GM19035 (cell line): ENCODE data around the gene PIAS2.
"Not testable (repeated sequence)": the region's sequence is repeated elsewhere in the genome, so short reads cannot be mapped to it uniquely, and the experiment has no call there.

Experiments
- ATAC-seq: cut with Tn5 transposase; IDR thresholded peaks from one replicate; pipeline ENCODE4 v1.9.1; 2021; ENCODE audit not compliant: unreplicated experiment

PIAS2 gene

DNA sequence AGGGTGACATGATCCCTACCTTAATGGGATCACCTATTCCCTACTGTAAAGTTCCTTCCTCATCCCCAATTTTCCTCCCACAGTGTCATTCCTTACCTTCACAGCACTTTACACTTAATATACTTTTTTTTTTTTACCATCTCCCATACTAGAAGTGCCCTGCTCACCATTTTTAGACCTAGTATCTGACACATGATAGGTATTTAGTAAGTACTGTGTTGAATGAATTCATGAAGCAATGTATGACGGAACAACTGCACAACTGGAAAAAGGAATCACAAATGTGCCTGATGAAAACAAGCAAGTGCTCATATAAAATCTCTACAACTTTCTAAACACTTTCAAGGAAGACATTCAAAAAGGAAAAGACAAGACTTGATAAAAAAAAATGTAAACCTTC lies 83.4 kb downstream of the PIAS2 start:
- no peak for ATAC-seq

DNA sequence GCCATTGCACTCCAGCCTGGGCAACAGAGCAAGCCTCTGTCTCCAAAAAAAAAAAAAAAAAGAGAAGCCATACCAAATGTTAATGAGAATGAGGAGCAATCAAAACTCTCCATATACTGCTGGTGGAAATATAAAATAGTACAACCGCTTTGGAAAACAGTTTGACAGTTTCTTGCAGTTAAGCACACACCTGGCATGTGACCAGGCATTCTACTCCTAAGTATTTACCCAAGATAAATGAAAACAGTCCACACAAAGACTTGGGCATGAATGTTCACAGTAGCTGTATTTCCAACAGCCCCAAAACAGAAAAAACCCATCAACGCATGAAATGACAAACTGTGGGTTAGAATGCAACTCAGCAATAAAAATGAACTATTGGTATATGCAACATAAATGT lies 84.5 kb downstream of the PIAS2 start:
- no peak for ATAC-seq

DNA sequence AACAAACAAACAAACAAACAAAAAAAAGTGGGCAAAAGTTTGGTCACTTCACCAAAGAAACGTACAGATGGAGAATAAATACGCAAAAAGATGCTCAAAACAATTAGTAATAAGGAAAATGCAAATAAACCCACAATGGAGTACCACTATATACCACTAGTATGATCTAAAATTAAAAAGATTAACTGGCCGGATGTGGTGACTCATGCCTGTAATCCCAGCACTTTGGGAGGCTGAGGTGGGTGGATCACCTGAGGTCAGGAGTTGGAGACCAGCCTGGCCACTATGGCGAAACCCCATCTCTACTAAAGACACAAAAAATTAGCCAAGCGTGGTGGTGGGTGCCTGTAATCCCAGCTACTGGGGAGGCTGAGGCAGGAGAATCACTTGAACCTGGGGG lies 84.9 kb downstream of the PIAS2 start:
- not testable (repeated sequence) for ATAC-seq

DNA sequence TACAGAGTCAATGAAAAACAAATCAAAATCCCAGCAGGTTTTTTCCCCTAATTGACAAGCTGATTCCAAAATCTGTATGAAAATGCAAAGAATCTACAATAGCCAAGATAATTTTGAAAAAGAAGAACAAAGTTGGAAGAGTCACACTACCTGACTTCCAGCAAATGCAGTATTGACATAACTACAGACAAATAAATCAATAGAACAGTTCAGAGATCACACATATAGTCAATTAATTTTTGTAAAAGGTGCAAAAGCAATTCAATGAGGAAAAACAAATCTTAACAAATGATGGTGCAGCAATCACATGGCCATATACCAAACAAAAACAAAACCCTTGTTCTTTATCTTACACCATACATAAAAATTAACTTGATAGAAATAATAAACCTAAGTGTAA lies 85.9 kb downstream of the PIAS2 start:
- ATAC-seq, result no peak

DNA sequence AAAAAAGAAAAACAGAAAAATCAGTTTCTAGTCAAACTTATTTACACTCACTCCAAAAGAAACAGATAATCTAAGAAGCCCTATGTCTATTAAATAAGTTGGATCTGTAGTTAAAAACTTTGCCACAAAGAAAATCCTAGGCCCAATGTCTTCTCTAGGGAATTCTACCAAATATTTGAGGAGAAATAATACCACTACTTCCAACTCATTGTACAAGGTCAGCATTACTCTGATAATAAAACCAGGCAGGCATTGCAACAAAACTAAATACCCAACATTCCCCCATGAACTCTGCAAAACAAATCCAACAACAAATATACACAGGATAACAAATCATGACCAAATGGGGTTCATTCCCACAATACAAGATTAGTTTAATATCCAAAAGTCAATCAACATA lies 86.7 kb downstream of the PIAS2 start:
- no peak for ATAC-seq

DNA sequence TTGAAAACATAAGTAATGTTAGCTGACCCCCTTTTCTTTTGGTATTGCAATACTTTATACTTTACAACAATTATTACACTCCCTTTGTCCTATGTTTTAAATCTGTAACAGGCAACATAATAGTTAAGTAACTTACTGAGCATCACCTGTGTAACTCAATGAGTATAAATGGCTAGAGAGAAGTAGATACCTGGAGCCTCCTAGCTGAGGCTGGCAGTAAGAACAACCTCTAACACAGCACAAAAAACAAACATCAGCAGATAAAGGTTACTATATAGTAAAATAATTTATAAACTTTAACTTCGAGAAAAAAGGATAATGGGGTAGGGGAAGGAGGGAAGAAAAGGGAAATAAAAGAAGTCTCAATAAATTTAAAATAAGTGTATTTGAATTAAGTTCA lies 87.4 kb downstream of the PIAS2 start:
- ATAC-seq, result no peak

DNA sequence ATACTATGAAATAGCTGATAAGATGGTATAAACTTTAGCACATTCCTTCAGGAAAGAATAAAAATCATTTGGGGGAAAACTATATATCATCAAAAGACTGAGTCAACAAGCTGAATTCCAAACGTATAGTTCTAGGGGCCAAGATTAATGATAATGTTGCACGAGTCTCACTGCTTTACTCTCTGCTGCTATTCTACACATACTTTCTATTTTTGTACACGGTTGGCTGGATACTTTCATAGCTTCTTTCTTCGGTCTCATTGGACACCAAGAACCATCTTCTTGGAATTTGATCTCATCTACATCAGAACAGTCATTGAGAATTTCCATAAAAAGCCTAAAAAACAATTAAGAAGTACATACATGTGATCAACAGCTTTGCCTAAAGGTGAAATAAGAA lies 87.8 kb downstream of the PIAS2 start:
- ATAC-seq, result no peak

DNA sequence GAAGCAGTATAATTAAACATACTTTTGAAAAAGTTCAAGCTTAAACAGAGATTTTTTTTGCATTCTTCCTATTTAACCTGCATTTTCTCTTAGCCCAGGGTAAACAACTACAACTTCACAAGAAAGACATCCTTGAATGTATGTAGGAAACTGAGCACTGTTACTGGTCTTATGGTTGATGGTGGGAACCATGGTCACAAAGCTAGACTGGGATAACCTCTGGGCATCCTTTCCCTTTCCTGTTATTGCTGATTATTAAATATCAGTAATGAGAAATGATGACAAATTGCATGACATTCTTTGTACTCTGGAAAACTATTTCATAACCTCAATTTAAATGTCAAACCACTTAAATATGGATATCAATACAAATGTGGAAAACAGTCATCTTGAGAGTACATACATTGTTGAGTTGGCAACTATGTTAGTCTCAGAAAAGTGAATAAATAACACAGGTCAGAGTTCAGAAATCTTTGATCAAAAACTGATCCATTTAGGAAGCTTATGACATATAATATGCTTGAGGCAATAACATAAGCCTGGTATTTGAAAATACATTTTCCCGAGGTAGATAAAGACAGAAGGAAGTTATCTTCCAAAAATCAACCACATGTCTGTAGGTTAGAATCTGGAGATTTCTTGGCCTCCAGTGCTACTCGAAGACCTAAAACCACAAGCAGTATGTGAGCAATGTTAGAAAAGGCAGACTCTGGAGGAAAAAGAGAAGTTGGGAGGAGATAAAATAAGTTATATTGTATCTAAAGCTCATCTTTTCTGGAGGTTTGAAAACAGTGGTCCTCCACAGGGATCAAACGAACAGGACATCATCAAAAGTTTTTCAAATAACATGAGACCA lies 95.2 kb downstream of the PIAS2 start:
- ATAC-seq, result no peak

DNA sequence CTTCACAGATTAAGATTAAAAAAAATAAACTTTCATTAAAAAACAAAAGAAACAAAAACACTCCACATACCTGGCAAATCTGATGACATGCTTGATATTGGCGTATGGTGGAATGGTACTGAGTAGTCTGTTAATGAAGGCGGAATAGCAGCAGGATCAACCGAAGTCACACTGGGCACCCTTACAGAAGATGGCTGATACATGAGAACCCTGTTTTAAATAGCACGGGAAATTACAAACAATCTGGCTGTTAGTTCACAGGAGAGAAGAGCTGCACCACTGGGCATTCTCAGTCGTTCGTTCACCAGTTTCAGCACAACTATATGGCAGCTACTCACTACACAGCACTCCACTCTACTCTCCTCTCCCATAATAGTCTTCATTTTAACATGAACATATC lies 96.4 kb downstream of the PIAS2 start:
- ATAC-seq, result no peak

DNA sequence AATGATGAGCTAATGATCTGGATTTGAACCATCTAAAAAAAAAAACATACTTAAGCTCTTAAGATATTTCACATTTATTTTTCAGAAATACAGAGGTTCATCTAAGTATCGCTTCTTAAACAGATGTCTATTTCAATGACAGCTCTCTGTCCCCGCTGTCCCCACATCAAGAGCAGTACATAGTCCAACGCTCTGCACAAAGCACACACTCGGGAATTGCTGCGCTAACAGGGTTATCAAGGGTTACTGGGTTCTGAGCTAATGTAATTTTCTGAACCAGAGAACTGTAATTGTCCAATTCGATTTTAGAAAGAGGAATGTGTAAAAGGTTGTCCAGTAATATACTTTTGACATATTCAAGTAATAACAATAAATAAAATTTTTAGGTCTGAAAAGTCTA lies 101.6 kb downstream of the PIAS2 start:
- ATAC-seq, result no peak

DNA sequence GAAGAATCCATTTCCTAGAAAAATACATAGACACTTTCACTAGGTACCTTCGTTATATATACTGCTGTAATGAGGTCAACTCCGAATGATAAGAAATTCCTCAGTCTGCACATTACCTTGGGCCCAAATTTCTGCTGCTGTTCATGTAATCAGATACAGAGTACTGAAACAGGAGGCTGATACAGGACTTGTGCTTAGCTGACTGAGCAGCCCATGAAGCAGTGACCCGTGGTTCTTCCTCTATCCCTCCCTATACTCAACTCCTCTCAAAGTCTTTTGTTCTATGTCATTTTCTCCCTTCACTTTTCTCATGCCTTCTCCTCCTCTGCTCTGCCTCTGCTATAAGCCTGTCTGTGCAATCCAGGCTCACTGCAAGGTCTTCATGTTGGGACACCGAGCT lies 102.9 kb downstream of the PIAS2 start:
- no peak for ATAC-seq

DNA sequence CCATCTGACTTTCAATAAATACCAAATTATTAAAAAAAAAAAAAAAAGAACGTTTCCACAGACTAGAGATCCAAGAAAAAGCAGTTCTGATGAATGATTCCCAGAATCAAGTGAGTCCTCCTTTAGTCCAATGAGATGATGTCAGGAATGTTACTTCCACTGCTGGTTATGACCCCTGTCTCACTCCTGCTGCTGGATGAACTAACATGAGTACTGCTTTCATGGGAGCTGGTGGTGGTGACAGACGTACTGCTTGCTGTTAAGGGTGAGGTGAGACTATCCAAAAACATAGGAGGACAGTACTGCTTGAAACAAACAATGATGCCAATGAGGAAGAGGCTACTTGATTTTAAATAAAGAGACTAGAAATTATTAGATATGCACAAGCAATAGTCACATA lies 105.0 kb downstream of the PIAS2 start:
- no peak for ATAC-seq

DNA sequence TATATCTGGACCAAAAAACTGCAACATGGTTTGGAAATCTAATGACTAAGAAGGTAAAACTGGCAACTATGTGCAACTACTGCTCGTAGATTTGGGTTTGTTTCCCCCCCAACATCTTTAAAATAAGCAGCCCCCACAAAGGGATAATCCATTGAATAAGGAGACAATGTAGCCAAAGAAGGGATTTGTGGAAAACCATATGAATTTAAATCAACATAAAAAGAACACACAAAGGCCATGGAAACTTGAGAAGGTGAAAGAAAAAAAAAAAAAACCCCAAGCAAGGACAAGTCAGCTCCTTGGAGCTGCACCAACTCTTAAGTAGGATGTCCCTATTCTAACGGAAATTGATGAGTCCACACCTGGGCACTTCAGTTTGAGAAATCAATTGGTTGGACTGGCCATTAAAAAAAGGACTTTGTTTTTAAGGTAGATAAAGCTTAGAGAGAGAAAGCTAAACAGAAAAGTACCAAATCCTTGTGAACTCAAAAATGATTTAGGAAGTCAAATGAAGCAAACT lies 106.8 kb downstream of the PIAS2 start:
- ATAC-seq, result no peak

DNA sequence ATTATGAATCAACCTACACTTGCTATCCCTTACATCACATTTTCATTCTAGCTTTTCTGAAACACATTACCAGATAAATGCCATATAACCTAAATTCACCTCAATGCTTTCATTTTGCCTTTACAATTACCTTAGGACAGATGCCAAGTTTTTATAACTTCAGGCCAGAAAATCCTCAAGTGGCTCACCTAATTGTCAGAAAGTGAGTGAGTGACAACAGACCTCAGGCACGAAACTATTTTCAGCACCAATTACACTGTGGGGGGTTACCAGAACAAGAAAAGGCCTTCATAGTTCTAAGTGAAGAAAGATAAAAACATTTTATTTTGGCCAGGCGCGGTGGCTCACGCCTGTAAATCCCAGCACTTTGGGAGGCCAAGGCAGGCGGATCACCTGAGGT lies 108.2 kb downstream of the PIAS2 start:
- no peak for ATAC-seq

DNA sequence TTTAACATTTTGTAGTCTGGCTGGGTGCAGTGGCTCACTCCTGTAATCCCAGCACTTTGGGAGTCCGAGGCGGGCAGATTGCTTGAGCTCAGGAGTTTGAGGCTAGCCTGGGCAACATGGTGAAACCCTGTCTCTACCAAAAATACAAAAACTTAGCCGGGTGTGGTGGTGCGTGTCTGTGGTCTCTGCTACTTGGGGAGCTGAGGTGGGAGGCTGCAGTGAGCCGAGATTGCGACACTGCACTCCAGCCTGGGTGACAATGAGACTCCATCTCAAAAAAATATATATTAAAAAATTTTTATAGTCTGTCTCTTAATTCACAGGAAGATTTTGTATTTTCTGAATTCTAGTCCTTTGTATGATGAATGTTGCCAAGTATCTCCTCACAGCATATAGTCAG lies 121.4 kb downstream of the PIAS2 start:
- ATAC-seq, result not testable (repeated sequence)

DNA sequence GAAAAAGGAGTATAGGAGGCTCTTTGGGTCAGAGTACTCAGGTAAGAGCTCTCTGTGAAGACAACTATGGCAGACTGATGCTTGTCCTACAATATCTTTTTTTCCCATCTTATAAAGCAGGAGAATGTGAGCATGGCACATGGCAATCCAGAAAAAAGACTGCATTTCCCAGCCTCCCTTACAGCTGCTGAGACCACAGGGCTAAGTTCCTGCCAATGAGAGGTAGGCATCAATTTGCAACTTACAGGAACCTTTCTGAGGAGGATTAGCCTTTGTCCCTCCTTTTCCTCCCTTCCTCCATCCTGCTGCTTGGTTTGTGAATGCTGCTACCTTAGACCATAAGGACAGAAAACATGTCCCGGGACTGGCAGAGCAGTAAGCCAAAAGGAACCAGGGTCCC lies 122.7 kb downstream of the PIAS2 start:
- no peak for ATAC-seq

DNA sequence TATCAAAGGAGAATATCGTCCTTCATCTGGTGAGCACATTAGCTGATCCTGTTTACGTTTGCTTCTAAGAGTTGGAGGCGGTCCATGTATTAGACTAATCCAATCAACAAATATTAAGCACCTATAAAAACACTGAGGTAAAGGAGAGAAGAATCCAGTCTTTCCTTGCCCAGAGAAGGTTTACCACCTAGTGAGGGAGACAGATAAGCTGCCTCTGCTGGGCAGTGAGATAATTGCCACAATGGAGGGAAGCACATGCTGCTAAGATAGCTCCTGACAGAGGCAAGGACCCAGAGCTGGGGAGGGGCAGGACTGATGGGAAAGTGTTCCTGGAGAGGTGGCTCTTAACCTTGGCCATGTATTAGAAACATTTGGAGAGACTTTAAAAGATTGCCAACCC lies 123.7 kb downstream of the PIAS2 start:
- no peak for ATAC-seq

DNA sequence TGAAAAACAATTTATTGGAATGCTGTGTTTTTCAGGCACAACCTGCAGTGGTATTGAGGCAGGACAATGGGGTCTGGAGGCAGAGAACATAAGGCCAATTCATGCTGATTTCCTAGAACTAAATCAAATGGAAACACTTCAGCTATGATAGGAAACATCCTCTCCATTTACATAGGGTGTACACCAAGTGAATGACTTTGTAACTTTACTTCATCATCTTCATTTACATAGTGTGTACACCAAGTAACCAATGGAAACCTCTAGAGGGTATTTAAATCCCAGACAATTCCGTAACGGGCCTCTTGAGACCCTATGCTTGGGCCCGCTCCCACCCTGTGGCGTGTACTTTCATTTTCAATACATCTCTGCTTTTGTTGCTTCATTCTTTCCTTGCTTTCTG lies 128.2 kb downstream of the PIAS2 start:
- no peak for ATAC-seq

DNA sequence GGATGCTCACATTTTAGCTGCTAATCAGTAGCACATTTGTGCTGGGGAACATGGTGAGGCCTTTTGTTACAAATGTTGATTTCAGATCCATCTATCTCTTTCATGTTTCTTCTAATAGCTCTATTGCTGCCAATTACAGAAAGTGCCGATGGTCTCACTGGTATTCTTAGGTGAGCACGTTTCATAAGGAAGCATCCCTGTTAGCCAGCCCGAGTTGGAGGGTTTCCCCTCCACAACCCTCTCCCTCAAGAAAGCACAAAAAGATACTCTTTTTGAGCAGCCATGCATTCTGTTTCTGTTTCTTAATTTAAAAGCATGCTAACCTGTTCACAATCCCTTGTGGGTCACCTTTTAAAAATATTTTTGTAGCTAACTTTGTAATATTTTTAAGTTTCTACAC lies 129.6 kb downstream of the PIAS2 start:
- no peak for ATAC-seq

DNA sequence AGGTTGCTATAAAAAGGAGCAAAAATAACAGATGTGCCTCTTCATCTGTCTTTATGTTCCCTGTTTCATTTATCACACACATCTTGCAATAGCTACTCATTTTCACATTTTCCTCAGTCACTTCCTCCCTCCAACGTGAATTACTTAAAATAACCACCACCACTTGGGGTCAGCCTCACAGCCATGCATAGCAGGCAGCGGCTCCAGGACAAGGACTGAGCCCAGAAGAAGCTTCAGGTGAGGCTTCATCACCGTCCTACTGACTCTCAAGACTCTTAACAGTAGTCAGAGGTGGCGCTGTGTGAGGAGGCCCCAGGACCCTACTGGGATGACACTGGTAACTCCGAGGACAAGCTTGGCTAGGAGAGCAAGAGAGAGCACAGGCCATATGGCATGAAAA lies 144.9 kb downstream of the PIAS2 start:
- no peak for ATAC-seq

DNA sequence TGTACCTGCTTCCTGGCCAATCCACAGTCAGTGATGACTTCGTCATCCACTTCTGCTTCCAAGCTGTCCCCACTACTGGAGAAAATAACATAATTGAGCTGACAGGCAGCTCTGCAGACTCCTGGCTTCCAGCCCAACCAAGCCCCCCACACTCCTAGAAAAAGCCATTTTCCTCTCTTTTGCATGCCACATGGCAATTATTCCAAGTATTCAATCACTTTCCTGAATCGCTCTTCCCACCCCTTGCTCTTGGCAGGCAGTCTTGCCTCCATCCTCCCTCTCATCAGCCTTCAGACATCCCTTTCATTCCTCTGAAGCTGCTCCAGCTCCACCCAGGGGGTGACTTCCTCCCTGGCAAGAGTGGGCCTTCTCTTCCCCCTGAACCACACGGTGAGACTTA lies 146.2 kb downstream of the PIAS2 start:
- no peak for ATAC-seq

DNA sequence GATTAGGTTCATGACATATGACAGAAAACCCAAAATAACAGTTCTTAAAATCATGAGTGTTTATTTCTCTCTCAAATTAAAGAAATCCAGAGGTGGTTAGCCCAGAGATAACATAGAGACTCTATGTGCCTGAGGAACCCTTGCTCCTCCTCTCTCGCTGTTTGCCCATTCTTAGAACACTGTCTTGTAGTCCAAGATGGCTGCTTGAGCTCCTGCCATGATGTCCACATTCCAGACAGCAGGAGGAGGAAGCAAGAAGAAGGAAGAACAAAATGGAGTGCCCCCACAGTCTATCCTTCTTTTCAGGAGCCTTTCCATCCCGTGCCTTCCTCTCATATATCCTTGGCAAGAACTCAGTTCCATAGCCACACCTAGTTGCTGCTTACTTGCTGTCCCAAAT lies 146.6 kb downstream of the PIAS2 start:
- ATAC-seq, result no peak
